ENCODE data around the gene ZMAT5.

ZMAT5 gene

DNA sequence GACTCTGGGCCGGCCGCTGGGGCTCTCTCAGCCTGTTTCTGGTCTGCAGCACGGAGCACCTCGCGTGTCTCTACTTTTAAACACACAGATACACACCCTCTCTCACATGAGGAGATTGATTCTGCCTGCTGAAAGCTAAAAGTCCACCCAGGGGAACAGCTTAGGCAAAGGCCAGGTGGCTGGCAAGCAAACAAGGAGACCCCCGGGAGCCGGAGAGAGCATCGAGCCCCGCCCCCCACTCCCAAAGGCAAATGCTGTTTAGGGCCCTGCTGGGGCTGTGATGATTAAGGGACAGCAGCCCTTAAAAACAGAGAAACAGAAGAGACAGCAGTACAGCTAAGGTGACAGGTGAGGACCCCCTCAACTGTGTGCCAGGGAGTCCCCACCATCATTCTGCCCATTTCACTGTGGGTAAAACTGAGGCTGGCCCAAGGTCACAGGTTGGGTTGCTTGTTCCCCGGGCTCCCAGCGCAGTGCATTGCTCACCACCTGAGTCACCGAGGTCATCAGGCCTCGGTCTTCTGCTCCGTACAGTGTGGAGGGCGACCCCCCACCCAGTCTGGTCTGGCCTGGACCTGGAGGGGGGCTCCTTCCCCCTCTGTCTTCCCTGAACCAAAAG is 40.2 kb downstream of the ZMAT5 start:
- DNase-seq, result no peak

DNA sequence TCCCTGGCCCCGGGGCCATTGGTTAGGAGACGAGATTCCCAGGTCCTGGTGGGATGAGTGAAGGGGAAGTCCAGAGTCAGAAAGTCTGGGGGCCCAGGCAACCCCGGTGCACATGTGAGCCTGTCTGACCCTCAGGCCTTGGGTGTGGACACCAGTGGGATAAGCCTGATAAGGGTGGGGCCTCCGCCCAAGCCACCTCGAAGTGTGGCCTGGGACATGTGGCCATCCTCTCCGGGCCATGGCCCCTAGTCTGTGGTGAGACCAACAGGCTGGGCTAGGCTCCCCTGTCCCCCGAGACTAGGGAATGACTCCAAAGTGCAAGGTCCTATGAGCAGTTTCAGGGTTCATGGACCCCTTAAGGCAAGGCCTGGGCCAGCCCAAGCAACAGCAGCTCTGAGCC is 40.7 kb downstream of the ZMAT5 start:
- no peak for DNase-seq

DNA sequence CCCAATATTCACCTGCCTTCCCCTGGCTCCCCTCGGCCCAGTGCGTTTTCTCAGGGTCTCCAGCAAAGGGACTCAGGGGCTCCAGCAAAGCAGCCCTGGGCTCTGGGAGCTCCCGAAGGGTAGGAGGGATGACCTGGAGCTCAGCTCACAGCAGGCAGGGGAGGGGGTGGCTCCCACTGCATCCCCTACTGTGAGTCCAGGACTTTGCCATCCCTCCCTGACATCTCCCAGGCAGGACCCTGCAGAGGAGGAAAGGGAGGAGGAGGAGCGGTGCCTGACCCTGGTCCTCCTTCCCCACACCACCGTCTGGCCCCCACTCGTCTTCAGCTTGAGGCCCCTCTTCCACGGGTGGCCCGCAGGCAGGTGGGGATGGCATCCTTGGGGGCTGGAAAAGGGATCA is 42.0 kb downstream of the ZMAT5 start:
- DNase-seq, result no peak

DNA sequence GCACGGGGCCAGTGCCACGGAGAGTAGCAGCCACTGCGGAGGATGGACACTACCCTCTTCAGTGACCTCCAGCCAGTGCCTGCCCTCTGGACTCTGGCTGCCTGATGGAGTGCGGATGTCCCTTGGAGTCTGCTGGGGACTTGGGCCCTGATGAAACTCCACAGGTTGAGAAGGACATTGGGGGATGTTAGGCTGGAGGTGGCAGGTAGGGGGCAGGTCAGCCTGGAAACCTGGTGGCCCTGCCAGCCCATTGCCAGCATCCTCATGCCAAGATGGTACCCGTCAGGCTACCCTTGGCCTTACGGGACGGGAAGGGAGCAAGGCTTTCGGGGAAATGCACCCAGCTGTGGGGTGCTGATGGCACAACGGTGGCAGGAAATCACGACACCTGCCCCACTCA is 43.0 kb downstream of the ZMAT5 start:
- DNase-seq, result no peak

DNA sequence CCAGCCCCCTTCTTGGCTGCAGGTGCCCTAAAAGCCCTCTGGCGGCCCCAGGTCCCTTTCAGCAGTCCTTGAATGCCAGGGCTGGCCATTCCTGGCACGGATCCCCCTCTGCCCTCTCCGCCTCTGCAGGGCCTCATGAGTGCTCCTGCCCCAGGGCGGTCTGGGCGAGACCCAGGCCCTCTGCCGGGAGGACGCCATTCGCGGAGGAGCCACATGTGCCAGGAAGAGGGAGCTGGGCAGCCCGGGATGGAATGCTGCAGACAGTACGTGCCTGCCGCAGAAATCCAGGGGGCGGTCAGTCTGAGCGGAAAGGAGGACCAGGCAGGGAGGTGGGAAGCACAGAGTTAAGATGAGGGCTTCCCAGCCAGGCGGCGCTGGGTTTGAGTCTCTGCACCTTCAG is 44.2 kb downstream of the ZMAT5 start:
- no peak for DNase-seq

DNA sequence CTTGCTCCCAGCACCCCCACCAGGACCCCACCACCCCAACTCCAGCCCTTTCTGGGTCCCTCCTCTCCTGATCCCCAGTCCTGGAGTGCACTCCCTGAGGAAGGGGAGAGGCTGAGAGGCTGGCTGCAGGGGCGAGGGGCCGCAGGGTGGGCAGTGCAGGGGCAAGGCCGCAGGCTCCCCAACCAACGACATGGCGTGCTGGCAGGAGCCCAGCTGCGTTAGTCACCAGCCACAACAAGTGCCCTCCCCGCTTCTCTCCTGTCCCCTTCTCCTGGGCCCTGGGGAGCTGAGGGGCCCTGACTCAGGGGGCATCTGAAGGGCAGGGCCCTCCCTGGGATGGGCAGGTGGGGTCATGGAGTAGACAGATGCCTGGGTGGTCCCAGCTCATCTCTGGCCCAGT is 44.7 kb downstream of the ZMAT5 start:
- no peak for DNase-seq

DNA sequence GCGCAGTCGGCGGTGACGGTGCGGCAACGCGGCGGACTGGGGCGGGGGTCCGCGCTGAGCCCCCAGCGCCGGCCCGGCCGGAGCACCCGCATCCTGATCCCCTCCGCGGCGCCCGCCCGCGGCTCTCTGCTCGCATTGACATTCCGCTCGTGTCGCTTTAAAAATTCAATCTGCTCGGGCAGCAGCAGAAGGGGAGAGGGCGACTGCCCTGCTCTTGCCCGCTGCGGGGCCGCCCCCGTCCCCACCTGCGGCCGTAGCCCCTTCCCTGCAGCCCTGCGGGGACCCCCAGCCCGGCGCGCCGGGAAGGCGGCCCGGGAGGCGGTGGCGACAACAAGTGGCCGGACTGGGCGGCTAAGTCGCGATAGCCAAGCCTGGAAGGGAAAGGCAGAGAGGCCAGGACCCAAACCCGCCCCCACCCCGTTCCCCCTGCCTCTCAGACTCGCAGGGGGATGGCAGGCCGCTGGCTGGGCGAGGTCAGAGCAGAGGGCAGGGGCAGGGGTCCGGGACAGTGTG is 45.9 kb downstream of the ZMAT5 start:
- DNase-seq, result no peak

DNA sequence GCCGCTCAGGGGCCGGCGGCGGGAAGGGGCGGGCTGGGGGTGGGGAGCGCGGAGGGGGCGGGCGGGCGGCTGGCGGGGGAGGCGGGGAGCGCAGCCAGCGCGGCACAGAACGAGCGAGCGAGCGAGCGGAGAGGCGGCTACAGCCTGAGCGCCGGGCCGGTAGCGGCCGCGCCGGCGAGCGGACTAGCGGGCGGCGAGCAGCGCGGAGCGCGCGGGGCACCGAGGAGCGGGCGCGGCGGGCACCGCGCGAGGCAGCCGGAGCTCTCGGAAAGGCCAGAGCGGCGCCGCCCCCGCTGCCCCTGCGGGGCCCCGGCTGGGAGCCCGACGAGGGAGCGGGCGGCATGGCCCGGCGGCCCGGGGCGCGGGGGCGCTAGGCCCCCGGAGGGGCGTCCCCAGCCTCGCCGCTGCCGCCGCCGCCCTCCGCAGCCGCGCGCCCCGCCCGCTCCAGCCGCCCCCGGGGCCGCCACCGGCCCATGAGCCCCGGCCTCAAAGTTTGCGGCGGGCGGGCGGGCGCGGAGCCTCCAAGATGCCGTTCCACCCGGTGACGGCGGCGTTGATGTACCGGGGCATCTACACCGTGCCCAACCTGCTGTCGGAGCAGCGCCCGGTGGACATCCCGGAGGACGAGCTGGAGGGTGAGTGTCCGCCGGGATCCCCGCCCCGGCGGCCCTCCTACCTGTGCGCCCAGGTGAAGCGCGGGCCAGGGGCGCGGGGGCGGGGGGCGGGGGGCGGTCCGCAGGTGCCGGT is 46.7 kb downstream of the ZMAT5 start, which contains the start of gene CABP7:
CABP7 (plus strand) TSS at position 105 of the 747 bp plus-strand sequence; CDS start at position 527, 422 bp downstream.
- DNase-seq, result no peak

DNA sequence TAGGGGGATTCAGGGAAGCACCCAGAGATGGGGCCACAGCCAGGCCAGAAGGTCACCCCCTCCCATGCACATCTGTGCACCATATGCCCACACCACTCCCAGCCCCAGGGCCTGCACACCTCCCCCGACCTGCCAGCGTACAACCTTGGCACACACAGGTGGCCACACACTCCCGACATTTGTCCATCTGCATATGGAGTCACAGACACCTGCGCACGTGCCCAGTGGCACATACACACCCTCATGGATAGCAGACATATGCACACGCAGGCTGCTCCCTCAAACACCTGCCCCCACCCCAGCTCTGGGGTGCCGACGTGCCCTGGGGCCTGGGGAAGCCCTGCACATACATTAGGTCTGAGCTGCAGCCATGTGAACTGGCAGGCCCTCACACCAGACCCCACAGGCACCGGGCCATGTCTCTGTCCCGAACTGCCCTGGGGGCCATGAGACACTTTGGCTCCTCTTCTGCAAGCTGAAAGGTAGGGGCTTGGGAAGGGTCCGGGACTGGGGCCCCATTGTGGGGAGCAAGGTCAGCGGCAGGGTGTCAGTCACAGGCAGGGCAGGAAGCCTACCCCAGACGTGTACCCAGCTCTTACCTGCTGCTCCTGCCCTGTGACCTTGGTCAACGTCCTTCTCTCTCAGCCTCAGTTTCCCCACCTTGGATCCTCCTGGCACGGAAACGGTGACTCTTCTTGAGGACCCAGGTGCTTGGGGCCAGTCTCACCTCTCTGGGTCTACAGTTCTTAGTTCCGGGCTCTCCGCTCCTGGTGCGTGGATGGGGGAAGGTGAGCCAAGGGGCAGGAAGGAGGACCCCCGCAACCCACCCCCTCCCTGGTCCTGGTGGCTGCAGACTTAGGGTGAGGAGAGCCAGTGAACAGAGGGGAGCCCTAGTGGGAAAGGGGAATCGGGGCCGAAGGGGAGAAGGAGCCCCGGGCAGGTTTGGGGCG is 47.6 kb downstream of the ZMAT5 start:
- DNase-seq, result no peak

DNA sequence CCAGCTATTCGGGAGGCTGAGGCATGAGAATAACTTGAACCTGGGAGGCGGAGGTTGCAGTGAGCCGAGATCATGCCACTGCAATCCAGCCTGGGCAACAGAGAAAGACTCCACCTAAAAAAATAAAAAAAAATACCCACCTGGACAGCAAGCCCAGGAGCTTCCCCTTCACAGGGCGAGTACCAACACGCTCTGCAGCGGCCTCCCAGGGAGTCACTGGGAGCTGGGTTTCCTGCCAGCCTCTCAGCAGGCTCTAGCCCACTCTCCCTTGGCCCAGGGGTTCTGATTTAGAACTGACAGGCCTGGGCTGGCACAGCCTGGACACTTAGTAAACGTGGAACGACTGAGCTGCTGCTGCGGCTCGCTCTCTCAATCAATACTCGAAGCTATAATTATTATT is 49.0 kb downstream of the ZMAT5 start:
- no peak for DNase-seq

DNA sequence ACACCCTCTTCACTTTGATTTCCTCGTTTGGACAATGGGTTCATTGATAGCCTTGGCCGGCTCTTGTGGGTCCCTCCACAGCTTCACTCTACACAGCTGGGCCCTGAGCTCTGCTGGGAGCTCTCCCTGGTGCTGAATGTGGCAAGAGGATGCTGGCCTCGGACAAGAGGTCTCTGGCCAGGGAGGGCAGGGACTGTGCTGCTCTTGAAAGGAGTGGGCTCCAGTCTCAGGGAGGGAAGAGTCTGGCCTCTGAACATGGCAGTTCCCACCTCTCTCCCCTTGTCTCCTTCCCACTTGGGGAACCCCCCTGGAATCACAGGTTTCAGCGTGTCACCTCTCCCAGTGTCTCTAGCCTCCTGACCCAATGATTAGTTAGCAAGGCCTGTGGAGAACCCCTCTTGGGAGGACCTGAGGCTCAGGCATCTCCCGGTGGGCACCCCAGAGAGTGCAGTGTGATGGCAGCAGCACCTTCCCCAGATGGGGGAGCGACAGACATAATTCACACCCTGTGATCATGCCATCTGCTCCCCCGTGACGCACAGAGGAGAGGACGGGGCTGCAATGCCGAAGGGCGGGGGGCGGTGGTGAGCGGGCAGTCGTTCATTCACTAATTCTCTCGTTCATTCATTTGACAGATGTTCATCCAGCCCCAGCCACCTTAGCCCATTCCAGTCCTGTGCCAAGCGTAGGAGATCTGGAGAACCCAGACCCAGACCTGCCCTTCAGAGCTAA is 49.8 kb downstream of the ZMAT5 start:
- peak; percentile 43 for DNase-seq

DNA sequence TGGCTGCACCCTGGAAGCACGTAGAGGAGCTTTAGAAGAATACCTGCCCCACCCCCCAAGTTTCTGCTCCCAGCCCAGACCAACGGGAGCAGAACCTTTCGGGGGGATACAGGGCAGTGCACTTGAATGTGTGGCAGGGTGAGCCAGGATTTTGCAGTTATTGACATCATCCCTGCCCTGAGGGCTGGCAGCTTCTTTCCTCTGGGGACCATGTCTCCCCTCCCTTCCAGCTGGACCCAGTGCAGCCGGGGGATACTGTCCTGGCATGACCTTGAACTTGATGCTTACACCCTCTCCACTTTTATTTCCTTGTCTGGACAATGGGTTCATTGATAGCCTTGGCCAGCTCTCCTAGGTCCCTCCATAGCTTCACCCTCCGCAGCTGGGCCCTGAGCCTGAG is 51.1 kb downstream of the ZMAT5 start:
- no peak for DNase-seq

DNA sequence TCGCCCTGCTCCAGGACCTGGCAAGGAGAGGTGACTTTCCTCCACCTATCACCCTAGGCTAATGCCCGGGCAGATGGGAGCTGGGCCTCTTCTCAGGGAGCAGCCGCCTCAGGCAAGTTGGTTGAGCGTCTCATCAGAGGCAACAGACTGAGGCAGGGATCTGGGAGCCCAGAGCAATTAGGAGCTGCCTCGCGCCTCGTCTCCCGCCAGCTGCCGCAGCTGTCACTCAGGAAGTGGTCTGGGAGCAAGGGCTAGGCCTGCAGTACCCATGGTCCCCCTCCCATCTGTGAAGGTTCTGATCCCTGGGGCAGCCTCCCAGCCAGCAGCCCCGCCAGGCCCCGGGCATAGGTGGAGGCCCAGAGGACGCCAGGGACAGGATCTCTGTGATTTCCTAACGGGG is 51.6 kb downstream of the ZMAT5 start:
- DNase-seq, result no peak

DNA sequence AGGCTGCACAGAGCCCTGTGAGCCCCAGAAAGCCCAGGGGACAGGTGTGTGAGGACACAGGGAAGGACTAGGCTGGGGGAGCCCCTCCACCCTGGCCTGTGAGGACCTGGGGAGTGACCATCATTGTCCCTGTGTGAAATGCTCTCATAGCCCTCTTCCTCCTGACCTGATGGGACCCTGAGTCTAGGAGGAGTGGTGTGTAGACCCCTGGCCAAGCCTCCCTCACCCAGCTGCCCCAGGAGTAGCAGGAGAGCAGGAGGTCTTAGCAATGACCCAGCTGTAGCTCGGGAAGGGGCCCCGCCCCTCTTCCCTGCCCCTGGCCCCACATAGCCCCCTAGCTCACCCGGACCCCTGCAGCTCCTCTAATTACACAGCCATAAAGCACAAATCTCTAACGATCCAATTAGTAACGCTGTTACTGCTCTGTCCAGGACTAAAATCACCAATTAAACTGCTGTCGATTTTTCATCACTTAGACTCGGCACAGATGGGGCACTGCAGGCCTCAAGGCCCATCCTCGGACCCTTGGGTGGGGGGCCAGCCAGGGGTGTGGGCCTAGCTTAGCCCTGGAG is 53.6 kb downstream of the ZMAT5 start:
- no peak for DNase-seq

DNA sequence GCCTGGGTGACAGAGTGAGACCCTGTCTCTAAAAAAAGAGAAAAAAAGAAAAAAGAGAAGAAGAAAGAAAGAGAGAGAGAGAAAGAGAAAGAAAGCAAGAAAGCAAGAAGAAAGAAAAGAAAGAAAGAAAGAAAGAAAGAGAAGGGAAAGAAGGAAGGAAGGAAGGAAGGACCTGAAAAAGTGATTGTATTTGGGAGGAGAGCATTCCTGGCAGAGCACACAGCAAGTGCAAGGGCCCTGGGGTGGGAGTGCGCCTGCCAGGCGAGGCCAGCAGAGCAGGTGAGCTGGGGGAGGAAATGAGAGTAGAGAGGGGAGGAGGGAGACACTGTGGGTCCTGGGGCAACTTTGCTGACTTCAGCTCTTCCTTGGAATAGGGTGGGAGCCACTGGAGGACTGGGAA is 54.7 kb downstream of the ZMAT5 start:
- no peak for DNase-seq

DNA sequence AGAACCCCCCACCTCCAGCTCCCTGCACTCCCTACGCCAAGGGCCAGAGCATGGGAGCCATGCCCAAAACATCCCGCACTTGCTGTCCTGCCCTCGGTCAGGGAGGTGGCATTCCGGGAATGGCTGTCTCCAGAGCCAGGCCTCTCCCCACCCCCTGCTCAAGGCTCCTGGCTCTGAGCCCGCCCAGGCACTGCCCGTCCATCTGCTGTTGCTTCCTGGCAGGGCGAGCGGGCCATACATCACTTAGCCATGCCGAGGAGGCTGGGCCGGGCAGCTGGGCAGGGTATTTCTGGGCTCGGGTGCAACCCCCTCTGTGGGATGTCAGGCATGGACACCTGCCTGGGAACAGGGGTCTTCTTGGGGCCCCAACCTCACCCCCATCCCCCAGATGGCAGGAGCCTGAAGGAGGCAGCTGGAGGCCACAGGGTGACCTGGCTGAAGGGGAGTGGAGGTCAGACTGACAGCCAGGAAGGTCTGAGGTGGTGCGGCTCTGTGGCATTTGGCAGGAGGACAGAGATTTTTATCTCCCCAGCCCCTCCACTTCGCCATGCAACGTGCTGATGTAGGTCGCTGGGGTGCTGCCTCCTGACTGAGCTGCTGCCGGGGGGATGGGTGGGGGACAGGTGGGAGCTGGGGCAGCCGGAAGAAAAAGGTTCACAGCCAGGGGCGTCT is 55.7 kb downstream of the ZMAT5 start:
- DNase-seq, result no peak

DNA sequence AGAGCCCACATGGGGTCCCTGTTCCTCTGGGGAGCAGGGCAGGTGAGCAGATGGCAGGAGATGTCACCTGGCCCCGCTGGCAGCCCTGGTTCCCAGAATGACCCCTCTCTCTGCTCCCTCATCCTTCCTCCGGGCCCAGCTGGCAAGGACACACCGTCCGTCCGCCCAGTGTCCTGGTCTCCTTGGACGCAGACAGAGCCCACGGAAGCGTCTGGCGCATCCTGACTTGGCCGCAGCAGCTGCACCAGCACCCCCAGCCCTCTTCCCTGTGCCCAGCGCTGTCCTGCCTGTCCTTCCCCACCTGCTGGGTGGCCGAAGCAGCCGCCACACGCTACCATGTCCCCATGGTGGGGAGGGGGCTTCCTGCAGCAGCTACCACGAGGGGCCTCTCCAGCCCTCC is 56.6 kb downstream of the ZMAT5 start:
- no peak for DNase-seq

DNA sequence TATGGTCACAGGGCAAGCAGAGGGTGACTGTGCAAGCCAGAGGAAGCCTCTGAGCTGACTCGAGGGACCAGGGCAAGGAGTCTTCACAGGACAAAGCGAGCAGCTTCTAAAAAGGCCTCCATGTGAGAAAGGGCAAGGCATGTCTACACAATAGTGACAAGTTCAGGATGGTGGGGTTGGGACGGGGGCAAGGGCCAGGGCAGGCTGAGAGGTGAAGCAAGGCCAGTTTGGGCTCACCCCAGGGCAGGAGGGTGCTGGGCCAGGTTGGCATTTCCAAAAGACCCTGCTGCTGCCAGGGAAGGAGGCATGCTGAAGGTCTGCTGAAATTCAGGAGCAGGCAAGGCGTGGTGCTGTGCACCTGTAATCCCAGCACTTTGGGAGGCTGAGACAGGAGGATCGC is 59.3 kb downstream of the ZMAT5 start:
- DNase-seq, result no peak

DNA sequence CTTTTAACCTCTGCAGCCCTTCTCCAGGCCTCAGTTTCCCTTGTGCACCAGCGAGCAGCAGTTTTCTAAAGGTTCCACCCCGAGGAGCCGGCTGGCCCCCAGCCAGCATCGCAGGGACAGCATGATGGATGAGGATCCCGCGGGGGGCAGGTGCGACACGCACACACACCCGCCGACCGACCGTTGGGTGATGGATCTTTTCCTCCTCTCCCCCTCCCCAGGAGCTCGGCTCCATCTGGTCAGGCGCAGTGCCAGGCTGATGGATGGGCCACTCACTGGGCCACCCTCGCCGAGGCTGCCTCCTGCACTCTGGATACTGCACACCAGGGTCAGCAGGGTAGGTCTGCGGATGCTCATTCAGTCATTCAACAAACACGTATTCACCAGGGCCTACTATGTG is 59.8 kb downstream of the ZMAT5 start:
- no peak for DNase-seq

DNA sequence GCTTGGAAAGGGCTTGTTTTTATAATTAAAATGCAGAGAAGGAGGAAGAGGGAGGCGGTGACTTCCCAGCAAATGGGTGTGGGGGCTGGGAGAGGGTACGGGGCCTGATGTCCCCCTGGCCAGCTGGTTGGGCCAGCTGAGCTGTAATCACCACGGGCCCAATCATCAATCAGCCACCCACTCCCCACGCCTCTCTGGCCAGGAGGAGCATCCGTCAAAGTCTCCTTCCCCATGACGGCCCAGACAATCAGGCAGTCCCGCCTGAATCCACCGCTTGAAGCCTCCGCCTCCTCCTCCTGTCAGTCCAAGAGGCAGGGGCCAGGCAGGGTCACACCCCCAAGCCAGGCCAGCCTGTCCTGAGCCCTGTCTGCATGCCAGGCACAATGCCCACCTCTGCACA is 60.3 kb downstream of the ZMAT5 start:
- no peak for DNase-seq

DNA sequence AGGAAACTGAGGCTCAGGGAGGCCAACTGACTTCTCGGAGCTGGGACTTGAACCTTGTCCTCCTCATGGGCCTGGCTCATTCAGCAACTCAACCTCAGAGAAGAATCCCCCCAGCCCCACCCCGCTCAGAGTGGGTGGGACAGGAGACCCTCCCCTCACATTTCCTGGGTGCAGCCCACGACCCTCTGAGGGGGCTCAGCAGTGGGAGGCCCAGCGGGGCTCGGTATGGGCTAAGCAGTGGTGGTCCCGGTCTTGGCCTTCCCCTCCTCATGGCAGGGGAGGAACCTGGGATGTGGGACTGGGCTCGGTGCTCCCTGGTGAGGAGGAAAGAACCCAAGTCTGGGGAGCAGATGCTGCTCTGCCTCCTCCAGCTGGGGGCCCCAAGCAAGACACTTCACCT is 61.2 kb downstream of the ZMAT5 start:
- DNase-seq, result no peak
